ENCODE measurements around the gene DCAF11. TPM values are rescaled to one million over a fixed set of nuclear protein-coding genes. Genes with fewer than 3 reads are reported as not detected.

DCAF11 gene
- total and polyA plus RNA-seq, 2 of the 8 experiments (the other 6 are each of a cell fraction or from before 2014, with no cell fraction given) = 60.4 to 63.6 TPM

DNA sequence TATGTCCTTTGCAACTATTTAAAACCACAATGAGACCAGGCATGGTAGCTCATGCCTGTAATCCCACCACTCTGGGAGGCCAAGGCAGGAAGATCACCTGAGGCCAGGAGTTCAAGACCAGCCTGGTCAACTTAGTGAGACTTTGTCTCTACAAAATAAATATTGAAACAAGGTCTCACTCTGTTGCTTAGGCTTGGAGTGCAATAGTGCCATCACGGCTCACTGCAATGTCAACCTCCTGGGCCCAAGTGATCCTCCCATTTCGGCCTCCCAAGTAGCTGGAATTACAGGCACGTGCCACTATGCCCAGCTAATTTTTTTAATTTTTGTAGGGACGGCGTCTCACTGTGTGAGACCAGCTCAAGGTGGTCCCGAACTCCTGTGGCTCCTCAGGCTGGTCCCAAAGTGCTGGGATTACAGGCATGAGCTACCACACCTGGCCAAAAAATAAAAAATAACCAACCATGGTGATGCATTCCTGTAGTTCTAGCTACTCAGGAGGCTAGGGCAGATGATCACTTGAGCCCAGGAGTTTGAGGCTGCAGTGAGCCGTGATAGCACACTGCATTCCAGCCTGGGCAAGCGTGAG is 14.9 kb downstream of the DCAF11 start:
- H3K56ac ChIP-seq (replicated peaks; ENCODE audit: insufficient read length, low read depth, low read length) = no peak overlapping the region
- H3K27me3 ChIP-seq (replicated peaks in 1 of 4; ENCODE audit: control insufficient read depth in 3 of 4, extremely low read depth in 1 of 4, insufficient read depth in 3 of 4, low read length in 3 of 4) = no peaks in the 10 kb centered on the region
- no peaks in the 10 kb centered on the region for H3K79me1 ChIP-seq (ENCODE audit: low read depth, low read length)
- no peak overlapping the region for H3K23ac ChIP-seq (ENCODE audit: insufficient read length)
- no peaks in the 10 kb centered on the region for H3K23me2 ChIP-seq (ENCODE audit: low read depth, low read length)
- no peak overlapping the region for H4K5ac ChIP-seq (ENCODE audit: insufficient read length, low read depth, low read length)
- POLR2A ChIA-PET (ENCODE audit: partially characterized antibody) = interaction anchor here (0.9 to 11.1 kb wide), 8 partner anchors 7 to 108 kb away, joined by 3 to 96 read pairs (median 3); partner anchors contain the start of genes DCAF11, EMC9, NRL and PCK2
- no peaks in the 10 kb centered on the region for H3K79me2 ChIP-seq (ENCODE audit: control insufficient read depth in 1 of 2, insufficient read depth in 2 of 2, low read length in 2 of 2)
- no peak overlapping the region for H3K9ac ChIP-seq (replicated peaks in 1 of 4; ENCODE audit: extremely low read depth in 1 of 4, low read depth in 3 of 4, low read length in 3 of 4)
- no peak overlapping the region for H3K4ac ChIP-seq (replicated peaks; ENCODE audit: insufficient read length, low read depth, low read length)
- 91% methylated on average over 8 of the region's 8 CpGs; no CpG with 5 or more reads in 1 of the 2 experiments for whole genome bisulfite sequencing, 2 experiments (ENCODE audit: extremely low coverage in 1 of 2, insufficient coverage in 1 of 2, insufficient read length in 1 of 2, insufficient replicate concordance in 2 of 2, low coverage in 1 of 2, low lambda C conversion rate in 2 of 2, missing lambda C conversion rate in 1 of 2)
- CTCF ChIA-PET (ENCODE audit: partially characterized antibody) = interaction anchor here (0.6 to 0.9 kb wide), 3 partner anchors 14 to 175 kb away, joined by 3 to 5 read pairs (median 3); no protein-coding TSS in a partner anchor
- no peak overlapping the region for H3K14ac ChIP-seq (ENCODE audit: insufficient read length)
- H4K20me1 ChIP-seq (replicated peaks in 1 of 2; ENCODE audit: control insufficient read depth in 1 of 2, insufficient read depth in 2 of 2, low read length in 2 of 2) = no peaks in the 10 kb centered on the region
- H2BK15ac ChIP-seq (ENCODE audit: low read length) = no peak overlapping the region
- H3K4me3 ChIP-seq (ENCODE audit: extremely low read depth in 1 of 4, insufficient read depth in 2 of 4, low read depth in 3 of 4, low read length in 4 of 4) = no peak overlapping the region
- no peak overlapping the region for H3K18ac ChIP-seq (ENCODE audit: extremely low read depth, low read length)
- no peaks in the 10 kb centered on the region for H3K9me3 ChIP-seq (ENCODE audit: insufficient read depth in 2 of 2, low read depth in 1 of 2, low read length in 1 of 2)
- no peak overlapping the region for H2BK120ac ChIP-seq (replicated peaks; ENCODE audit: low read depth, low read length)
- no peak overlapping the region for H3K4me2 ChIP-seq (ENCODE audit: insufficient read depth in 1 of 2, low read depth in 2 of 2, low read length in 2 of 2)
- no peak overlapping the region for H2BK20ac ChIP-seq (ENCODE audit: low read length)
- no peaks in the 10 kb centered on the region for H3K36me3 ChIP-seq (ENCODE audit: control insufficient read depth in 2 of 4, insufficient read depth in 4 of 4, low read length in 3 of 4)
- no peak overlapping the region for H2BK12ac ChIP-seq (ENCODE audit: low read depth, low read length)
- no peak overlapping the region for H2AK5ac ChIP-seq (ENCODE audit: low read depth, low read length)
- H4K91ac ChIP-seq (replicated peaks; ENCODE audit: insufficient read length, low read length) = no peak overlapping the region
- H3K27ac ChIP-seq (ENCODE audit: low read depth, low read length) = no peak overlapping the region
- no peaks in the 10 kb centered on the region for H3K4me1 ChIP-seq (replicated peaks in 1 of 4; ENCODE audit: control insufficient read depth in 3 of 4, insufficient read depth in 4 of 4, low read length in 3 of 4)
- no peak overlapping the region for H2AFZ ChIP-seq (ENCODE audit: low read length)
- DNase-seq (ENCODE audit: low read depth in 1 of 2, low spot score in 2 of 2) (no peak), FAIRE-seq (no peak)
- H4K8ac ChIP-seq (ENCODE audit: extremely low read depth, insufficient read depth, low read length) = no peak overlapping the region
- H2BK5ac ChIP-seq (ENCODE audit: low read depth, low read length) = no peak overlapping the region
- TF ChIP-seq CREB1 (IDR thresholded peaks at IDR 0.05) = no peak
- no peak for TF ChIP-seq ATF3 (IDR thresholded peaks at IDR 0.05; ENCODE audit: insufficient read depth, low read depth, low read length)
- TF ChIP-seq, protein P1, sequence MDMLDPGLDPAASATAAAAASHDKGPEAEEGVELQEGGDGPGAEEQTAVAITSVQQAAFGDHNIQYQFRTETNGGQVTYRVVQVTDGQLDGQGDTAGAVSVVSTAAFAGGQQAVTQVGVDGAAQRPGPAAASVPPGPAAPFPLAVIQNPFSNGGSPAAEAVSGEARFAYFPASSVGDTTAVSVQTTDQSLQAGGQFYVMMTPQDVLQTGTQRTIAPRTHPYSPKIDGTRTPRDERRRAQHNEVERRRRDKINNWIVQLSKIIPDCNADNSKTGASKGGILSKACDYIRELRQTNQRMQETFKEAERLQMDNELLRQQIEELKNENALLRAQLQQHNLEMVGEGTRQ (IDR thresholded peaks at IDR 0.05; ENCODE audit: low read length) = no peak
- TF ChIP-seq ASH2L (IDR thresholded peaks at IDR 0.05; ENCODE audit: low read length) = no peak
- TF ChIP-seq SRF (IDR thresholded peaks at IDR 0.05; ENCODE audit: low read depth, low read length) = no peak
- no peak for TF ChIP-seq FOSL1 (IDR thresholded peaks at IDR 0.05; ENCODE audit: insufficient read depth, low read depth, low read length)
- no peak for TF ChIP-seq KDM5A (IDR thresholded peaks at IDR 0.05; ENCODE audit: low read length)
- TF ChIP-seq MAFK (IDR thresholded peaks at IDR 0.05; ENCODE audit: low read depth, low read length) = no peak
- TF ChIP-seq CHD2 (IDR thresholded peaks at IDR 0.05; ENCODE audit: low read length) = no peak
- TF ChIP-seq MAX (IDR thresholded peaks at IDR 0.05) = no peak
- no peak for TF ChIP-seq JUN (IDR thresholded peaks at IDR 0.05; ENCODE audit: low read depth, low read length)
- TF ChIP-seq ZNF274 (IDR thresholded peaks at IDR 0.05; ENCODE audit: borderline replicate concordance, extremely low read depth, low read length) = no peak
- no peak for TF ChIP-seq BRCA1 (IDR thresholded peaks at IDR 0.05; ENCODE audit: low read depth, low read length)

All from H1 (cell line).